ENCODE measurements around the gene KRTAP10-5.
"Not testable (repeated sequence)": the region's sequence is repeated elsewhere in the genome, so short reads cannot be mapped to it uniquely, and the experiment has no call there.

Gene KRTAP10-5

DNA sequence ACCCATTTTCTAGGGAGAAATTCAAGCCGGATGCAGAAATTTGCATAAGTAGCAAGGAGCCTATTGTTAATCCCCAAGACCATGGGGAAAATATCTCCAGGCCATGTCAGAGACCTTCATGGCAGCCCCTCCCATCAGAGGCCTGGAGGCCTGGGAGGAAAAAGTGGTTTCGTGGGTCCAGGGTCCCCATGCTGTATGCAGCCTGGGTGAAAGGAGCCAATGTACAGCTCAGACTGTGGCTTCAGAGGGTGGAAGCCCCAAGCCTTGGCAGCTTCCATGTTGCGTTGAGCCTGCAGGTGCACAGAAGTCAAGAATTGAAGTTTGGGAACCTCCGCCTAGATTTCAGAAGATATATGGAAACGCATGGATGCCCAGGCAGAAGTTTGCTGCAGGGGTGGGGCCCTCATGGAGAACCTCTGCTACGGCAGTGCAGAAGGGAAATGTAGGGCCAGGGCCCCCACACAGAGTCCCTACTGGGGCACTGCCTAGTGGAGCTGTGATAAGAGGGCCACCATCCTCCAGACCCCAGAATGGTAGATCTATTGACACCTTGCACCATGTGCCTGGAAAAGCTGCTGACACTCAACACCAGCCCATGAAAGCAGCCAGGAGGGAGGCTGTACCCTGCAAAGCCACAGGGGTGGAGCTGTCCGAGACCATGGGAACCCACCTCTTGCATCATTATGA, 29.9 kb upstream of the KRTAP10-5 start:
- not testable (repeated sequence) for DNase-seq

GRCh38 chr21:44609193-44609592, 28.8 kb upstream of the KRTAP10-5 start:
- no peak for DNase-seq

GRCh38 chr21:44606495-44606894, 26.1 kb upstream of the KRTAP10-5 start:
- DNase-seq, result no peak

DNA sequence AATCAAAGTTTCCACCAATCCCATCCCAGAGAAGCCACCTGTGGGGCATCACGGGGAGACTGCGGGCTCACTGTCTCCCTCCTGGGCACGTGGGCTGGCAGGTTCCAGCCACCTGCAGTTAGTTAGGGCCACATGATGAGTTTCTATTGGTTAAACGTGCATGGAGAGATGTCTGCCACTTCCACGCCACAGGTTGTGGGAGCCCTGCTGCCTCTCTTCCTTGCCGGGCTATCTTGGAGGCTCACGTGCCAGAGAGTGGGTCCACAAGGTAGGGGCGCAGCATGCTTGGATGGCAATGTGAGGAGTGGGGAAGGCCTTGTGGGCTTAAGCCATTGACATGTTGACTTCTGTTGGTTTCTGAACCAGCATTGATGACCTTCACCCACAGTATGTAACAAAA, 23.5 kb upstream of the KRTAP10-5 start:
- no peak for DNase-seq

- DNase-seq, result no peak
These were observed 22.9 kb upstream of the KRTAP10-5 start for GRCh38 chr21:44603109-44603875.

DNA sequence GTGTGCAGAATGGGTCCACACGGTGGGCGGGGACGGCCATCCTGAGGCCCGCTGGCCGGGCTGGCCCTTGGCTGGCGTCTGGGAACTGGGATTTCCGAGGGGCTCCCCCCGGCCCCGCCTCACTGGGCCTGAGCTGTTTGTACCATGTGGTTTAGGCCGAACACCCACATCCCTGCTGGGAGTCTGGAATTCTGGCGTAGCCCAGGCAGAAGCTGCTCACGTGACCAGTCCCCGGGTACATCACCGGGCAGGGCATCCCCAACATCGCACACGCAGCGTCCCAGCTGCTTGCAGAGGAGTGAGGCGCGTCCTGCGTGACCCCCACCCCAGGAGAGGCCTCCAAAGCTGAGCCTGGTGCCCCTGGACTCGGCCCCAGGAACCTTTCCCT, 22.1 kb upstream of the KRTAP10-5 start:
- no peak for DNase-seq

GRCh38 chr21:44601596-44602462, 21.4 kb upstream of the KRTAP10-5 start:
- DNase-seq, result no peak

DNA sequence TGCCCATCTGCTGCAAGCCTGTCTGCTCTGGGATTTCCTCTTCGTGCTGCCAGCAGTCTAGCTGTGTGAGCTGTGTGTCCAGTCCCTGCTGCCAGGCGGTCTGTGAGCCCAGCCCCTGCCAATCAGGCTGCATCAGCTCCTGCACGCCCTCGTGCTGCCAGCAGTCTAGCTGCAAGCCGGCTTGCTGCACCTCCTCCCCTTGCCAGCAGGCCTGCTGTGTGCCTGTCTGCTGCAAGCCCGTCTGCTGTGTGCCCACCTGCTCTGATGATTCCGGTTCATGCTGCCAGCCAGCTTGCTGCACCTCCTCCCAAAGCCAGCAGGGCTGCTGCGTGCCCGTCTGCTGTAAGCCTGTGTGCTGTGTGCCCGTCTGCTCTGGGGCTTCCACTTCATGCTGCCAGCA, 20.7 kb upstream of the KRTAP10-5 start:
- not testable (repeated sequence) for DNase-seq

- DNase-seq, result not testable (repeated sequence)
These were observed 19.9 kb upstream of the KRTAP10-5 start, which contains the start of gene KRTAP10-7 for GRCh38 chr21:44600118-44600978. KRTAP10-7 (plus strand) TSS chr21:44600597; CDS start chr21:44600622, 25 bp downstream.

DNA sequence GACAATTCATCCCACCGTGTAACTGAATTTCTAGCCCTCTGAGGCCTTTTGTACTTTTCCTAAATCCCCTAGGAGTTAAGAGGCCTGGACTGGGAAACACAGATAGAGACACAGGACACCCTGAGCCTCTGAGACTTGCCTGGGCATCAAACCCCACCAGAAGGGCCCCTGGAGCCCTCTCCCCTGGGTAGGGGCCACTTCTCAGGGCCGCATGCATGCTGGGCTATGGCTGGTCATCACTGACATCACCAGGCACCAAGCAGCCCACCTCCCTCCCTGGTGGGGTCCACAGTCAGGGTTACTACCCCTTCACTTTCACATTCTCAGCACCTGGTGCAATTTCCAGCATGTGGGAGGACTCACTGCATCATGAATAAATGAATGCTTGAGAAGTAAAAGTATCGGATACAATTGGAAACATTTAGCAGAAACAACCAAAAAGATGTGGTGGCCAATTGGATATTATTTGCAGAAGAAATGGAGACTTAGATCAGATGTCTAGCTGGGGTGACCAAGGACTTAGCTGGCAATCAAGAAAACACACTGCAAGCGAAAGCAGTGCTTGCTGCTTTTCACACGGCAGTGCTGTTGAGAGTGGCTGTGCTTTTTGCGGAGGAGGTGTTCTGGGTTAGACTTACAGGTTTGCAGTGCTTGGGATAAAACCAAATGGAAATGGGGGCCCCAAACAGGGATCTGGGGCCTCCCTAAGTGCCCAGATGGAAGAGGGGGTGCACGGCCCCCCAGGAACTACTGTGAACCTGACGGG, 19.0 kb upstream of the KRTAP10-5 start:
- no peak for DNase-seq

DNA sequence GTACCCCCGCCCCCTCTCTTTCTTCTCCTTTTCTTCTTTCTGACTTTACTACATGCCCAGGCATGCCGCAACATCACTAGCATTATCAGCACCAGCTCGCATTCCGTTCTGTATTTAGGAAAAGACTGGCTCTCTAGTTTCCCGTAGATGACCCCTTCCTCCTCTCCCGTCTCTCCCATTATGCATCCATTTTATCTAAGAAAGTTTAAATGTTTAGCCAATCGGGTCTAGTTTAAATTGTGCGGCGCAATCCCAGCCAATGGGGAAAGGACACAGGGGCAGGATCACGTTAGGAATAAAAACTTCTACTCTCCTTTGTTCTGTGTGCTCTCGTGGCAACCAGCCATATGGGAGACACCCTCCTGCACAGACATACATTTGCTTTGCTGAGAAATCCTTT, 17.7 kb upstream of the KRTAP10-5 start:
- no peak for DNase-seq

GRCh38 chr21:44596068-44596725, 15.8 kb upstream of the KRTAP10-5 start:
- DNase-seq, result no peak

GRCh38 chr21:44595524-44595923, 15.1 kb upstream of the KRTAP10-5 start:
- no peak for DNase-seq

GRCh38 chr21:44594406-44594916, 14.1 kb upstream of the KRTAP10-5 start:
- DNase-seq, result no peak

DNA sequence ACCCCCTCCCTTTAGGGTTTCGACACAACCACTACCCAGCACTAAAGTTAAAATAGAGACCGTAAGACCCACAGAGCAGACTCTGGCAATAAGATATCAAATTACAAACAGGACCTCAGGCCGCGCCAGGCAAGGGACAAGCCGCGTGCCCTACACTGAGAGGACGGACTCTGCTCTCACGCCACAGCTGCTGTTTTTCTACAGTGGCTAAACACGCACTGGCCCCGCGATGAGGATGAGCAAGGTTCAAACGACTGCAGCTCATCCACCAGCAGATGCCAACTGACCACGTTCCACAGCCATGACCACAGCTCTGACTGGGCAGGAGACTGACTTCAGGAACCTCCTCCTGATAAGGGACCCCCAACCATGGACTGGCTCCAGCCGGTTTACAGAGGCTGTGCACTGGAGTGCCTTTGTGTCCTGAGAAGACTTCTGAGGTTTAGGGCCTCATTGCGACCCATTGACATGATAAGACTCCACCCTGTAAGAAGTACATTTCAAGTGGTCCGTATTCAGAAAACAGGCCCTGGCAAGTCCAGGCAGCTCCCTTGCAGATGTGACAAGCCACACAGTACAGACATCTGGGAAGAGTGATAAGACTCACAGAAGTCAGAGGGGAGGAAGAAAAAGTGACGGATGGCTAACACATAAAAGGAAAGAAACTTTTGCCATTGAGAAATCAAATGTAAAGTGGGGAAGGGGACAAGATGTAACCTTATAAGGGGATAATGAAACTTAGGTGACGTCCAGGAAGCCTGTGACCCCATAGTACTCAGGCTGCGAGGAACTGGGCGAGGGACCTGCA, 13.4 kb upstream of the KRTAP10-5 start:
- no peak for DNase-seq

DNA sequence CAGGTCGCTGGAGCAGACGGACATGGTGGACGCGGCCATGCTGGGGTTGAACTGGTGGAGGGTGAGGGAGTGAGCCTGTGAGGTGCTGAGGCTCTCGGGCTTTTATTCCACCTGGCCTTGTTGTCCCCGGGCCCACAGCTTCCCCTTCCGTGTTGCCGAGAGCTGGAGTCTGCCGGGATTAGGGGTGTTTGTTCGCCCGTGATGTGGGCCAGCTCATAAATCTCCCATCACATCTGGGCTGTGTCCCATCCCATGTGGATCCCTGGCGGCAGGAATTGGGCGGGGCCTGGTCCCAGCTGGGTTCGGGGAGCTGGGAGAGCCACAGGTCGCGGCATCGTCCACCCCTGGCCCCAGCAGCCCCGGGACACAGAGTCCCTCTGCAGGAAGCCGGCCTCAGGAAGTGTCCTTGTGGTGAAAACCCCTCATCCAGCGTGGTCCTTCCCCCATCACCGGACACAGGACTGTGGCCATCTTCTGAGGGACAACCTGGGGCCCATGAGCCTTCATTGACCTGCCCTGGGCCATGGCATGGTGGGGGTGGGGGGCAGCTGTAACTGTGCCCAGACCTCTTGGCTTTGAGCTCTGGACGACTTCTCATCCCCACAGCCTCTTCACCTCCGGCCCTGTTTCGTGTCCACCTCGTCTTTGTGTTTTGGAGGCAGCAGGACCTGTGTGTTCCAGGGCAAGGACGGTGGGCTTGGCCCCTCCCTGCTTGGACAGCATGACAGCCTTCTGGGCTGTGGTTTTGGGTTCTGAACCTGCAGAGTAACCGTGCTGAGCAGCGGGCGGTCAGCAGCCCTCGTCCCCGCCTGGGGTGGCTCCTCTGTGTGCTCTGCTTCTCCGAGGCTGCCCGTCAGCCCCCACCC, 12.3 kb upstream of the KRTAP10-5 start, which contains the start of gene KRTAP10-6:
Gene KRTAP10-6 (minus strand): TSS at position 60 of the 866 bp plus-strand sequence. CDS start 21 bp downstream, at position 39.
- DNase-seq, result no peak

DNA sequence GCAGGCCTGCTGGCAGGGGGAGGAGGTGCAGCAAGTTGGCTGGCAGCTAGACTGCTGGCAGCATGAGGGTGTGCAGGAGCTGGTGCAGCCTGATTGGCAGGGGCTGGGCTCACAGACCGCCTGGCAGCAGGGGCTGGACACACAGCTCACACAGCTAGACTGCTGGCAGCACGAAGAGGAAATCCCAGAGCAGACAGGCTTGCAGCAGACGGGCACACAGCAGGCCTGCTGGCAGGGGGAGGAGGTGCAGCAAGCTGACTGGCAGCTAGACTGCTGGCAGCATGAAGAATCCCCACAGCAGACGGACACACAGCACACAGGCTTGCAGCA, 11.4 kb upstream of the KRTAP10-5 start:
- not testable (repeated sequence) for DNase-seq

GRCh38 chr21:44590897-44591800, 10.7 kb upstream of the KRTAP10-5 start:
- DNase-seq, result not testable (repeated sequence)
